ENCODE results near the gene PSMA2. TPM values are rescaled to one million over a fixed set of nuclear protein-coding genes. Genes with fewer than 3 reads are reported as not detected.

Gene PSMA2
- total RNA-seq, 1 donor from 2014 or later: 88.1 TPM

DNA sequence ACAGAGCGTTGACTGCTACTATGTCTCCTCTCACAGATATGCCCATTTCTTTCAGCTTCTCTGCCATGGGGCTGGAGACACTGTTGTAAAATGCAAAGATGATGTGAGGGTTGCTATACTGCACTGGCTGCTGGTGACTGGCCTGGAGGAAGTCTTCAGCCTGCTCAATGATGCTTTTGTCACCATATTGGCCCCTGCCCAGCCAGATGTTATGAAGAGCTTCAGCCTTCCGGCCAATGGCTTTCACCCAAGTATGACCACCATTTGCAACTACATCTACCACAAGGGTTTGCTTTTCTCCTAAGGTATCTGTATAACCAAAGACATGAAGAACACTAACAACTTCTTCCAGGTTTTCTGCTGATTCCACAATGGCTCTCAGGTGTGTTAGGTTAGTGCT is 21.7 kb downstream of the PSMA2 start:
- TF ChIP-seq CTCF (IDR thresholded peaks at IDR 0.05): no peak
- ATAC-seq (ENCODE audit: low read depth) (no peak), DNase-seq (no peak)
- Mint-ChIP-seq H3K27ac (no peak overlapping the region), H3K27me3 (no peaks in the 10 kb centered on the region), H3K36me3 (ENCODE audit: low read depth) (peaks cover 9% of the 10 kb centered on the region), H3K4me1 (peaks cover 39% of the 10 kb centered on the region), H3K4me3 (peak overlapping the region; percentile 91), H3K9me3 (no peaks in the 10 kb centered on the region)
- intact Hi-C loops (cut with micrococcal nuclease): no loop called here
- ChIA-PET POLR2A (interaction anchor here (1.3 to 1.4 kb wide), 2 partner anchors 9 to 22 kb away, joined by 3 to 8 read pairs; partner anchors contain the start of genes MRPL32 and PSMA2), CTCF (interaction anchor here (1.2 to 1.7 kb wide), 3 partner anchors 21 to 790 kb away, joined by 3 to 4 read pairs (median 3); no protein-coding TSS in a partner anchor)

- CTCF ChIA-PET: no interaction called here
- intact Hi-C loops (cut with micrococcal nuclease): no loop called here
- Mint-ChIP-seq H3K36me3 (ENCODE audit: low read depth) (peaks cover 2% of the 10 kb centered on the region), H3K27ac (no peak overlapping the region), H3K4me3 (no peak overlapping the region), H3K27me3 (no peaks in the 10 kb centered on the region), H3K9me3 (no peaks in the 10 kb centered on the region), H3K4me1 (peaks cover 25% of the 10 kb centered on the region)
- TF ChIP-seq CTCF (IDR thresholded peaks at IDR 0.05): no peak
- DNase-seq (no peak), ATAC-seq (ENCODE audit: low read depth) (no peak)
- POLR2A ChIA-PET: interaction anchor here (0.5 kb wide), 1 partner anchor 17 kb away, joined by 3 read pairs; no protein-coding TSS in a partner anchor
Observed at GRCh38 chr7:42907316-42907715, 24.7 kb downstream of the PSMA2 start.

GRCh38 chr7:42906181-42906580 is 25.8 kb downstream of the PSMA2 start:
- POLR2A ChIA-PET: no interaction called here
- CTCF ChIA-PET: interaction anchor here (0.6 kb wide), 1 partner anchor 363 kb away, joined by 3 read pairs; no protein-coding TSS in a partner anchor

GRCh38 chr7:42902331-42902730 is 29.6 kb downstream of the PSMA2 start:
- no peaks in the 10 kb centered on the region for H3K27me3 Mint-ChIP-seq
- H3K4me3 Mint-ChIP-seq: no peak overlapping the region
- no peak overlapping the region for H3K27ac Mint-ChIP-seq
- no peaks in the 10 kb centered on the region for H3K4me1 Mint-ChIP-seq
- no peaks in the 10 kb centered on the region for H3K36me3 Mint-ChIP-seq (ENCODE audit: low read depth)
- intact Hi-C loops (cut with micrococcal nuclease): no loop called here
- ATAC-seq (ENCODE audit: low read depth): no peak
- TF ChIP-seq CTCF (IDR thresholded peaks at IDR 0.05): no peak
- no peak for DNase-seq
- CTCF ChIA-PET: no interaction called here
- POLR2A ChIA-PET: no interaction called here
- H3K9me3 Mint-ChIP-seq: no peaks in the 10 kb centered on the region

More at GRCh38 chr7:42906181-42906580, 25.8 kb downstream of the PSMA2 start:
- intact Hi-C loops (cut with micrococcal nuclease): no loop called here
- TF ChIP-seq CTCF (IDR thresholded peaks at IDR 0.05): no peak
- H3K36me3 Mint-ChIP-seq (ENCODE audit: low read depth): peaks cover 2% of the 10 kb centered on the region
- no peak overlapping the region for H3K27ac Mint-ChIP-seq
- no peaks in the 10 kb centered on the region for H3K27me3 Mint-ChIP-seq
- no peak for DNase-seq
- H3K4me1 Mint-ChIP-seq: peaks cover 19% of the 10 kb centered on the region
- H3K4me3 Mint-ChIP-seq: no peak overlapping the region
- no peak for ATAC-seq (ENCODE audit: low read depth)
- no peaks in the 10 kb centered on the region for H3K9me3 Mint-ChIP-seq

GRCh38 chr7:42900842-42901241 is 31.1 kb downstream of the PSMA2 start:
- ChIA-PET CTCF (no interaction called here), POLR2A (interaction anchor here (0.7 kb wide), 1 partner anchor 9 kb away, joined by 3 read pairs; no protein-coding TSS in a partner anchor)
- intact Hi-C loops (cut with micrococcal nuclease): no loop called here
- Mint-ChIP-seq H3K27me3 (peaks cover 3% of the 10 kb centered on the region), H3K9me3 (no peaks in the 10 kb centered on the region), H3K4me3 (no peak overlapping the region), H3K4me1 (no peaks in the 10 kb centered on the region), H3K27ac (no peak overlapping the region), H3K36me3 (ENCODE audit: low read depth) (no peaks in the 10 kb centered on the region)
- no peak for TF ChIP-seq CTCF (IDR thresholded peaks at IDR 0.05)
- DNase-seq (no peak), ATAC-seq (ENCODE audit: low read depth) (no peak)
